GM18868 (cell line): ENCODE results near the gene GRIK5.
"Not testable (repeated sequence)": the region's sequence is repeated elsewhere in the genome, so short reads cannot be mapped to it uniquely, and the experiment has no call there.

ENCODE experiments used
- ATAC-seq: cut with Tn5 transposase; IDR thresholded peaks from one replicate; pipeline ENCODE4 v1.9.1; 2021; ENCODE audit warnings: mild to moderate bottlenecking, moderate library complexity; ENCODE audit not compliant: unreplicated experiment

GRIK5 gene

DNA sequence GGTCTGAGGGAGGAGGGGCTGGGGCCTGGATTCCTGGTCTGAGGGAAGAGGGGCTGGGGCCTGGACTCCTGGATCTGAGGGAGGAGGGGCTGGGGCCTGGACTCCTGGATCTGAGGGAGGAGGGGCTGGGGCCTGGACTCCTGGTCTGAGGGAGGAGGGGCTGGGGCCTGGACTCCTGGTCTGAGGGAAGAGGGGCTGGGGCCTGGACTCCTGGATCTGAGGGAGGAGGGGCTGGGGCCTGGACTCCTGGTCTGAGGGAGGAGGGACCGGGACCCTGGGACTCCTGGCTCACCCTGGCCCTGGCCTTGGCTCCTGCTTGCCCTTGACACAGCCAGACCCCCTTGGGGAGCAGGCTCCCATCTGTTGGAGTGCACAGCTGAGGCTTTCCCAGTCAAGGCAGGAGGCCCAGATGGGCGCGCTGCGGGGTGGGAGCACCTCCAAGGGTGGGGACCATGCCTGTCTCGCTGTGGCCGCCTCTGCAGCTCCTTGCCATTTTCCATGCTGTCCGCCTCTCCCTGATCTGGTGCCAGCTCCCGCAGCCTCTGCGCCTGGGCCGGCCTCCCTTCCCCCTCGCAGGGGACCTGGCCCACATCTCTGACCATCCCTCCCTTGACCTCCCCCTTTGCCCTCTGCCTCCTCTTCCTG, 78.0 kb downstream of the GRIK5 start:
- ATAC-seq, result not testable (repeated sequence)

DNA sequence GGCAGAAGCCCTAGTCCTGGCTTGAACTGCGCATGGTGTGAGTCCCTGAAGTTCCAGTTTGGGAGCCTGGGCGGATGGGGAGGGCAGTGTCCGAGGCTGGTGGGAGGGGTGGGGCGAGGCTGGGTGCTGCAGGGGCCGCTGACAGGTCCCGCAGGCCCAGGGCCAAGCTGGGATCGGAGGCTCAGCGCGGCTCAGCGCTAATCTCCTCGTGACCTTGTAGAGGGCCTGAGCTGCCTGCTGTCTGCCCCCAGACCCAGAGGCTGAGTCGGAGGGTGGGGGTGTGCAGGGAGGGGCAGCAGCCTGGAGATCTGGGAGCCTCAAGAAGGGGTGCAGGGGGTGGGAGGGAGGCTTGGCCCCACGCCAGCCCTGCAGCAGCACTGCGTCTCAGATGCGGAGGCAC, 79.0 kb downstream of the GRIK5 start:
- ATAC-seq, result no peak

DNA sequence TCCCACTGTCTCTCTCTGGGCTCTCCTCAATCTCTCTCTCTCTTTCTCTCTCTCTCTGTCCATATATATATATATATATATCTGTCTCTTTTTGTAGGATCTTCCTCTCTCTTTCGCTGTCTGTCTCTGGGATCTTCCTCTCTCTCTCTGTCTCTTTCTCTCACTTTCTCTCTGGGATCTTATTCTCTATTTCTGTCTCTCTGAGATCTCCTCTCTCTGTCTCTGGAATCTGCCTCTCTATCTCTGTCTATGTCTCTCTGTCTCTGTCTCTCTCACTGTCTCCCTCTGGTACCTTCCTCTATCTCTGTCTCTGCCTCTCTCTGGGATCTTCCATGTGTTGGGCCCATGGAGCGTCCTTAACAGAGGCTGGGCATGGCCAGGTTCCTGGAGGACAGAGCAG, 79.4 kb downstream of the GRIK5 start:
- ATAC-seq, result no peak

DNA sequence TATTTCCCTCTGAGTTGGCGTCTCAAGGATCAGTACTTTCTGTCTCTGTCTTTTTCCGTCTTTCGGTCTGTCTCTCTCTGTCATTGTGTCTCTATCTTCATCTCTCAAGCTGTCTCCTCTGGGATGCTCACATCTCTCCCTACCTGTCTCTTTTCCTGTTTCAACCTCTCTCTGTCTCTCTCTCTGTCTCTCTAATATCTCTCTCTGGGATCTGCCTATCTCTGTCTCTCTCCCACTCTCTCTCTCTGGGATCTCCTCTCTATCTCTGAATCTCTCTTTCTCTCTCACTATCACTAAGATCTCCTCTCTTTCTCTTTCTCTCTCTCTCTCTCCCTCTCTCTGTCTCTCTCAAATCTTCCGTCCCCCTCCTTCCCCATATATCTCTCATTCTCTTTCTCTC, 80.0 kb downstream of the GRIK5 start:
- ATAC-seq, result no peak

DNA sequence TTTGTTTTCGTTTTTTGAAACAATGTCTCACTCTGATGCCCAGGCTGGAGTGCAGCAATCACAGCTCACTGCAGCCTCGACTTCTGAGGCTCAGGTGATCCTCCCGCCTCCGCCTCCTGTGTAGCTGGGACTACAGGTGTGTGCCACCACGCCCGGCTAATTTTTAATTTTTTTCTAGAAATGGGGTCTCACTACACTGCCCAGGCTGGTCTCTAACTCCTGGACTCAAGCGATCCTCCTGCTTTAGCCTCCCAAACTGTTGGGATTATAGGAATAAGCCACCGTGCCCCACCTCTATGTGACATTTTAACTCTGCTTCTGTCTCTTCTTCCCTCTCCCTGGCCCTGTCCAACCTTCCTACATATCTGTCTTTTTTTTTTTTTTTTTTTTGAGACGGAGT, 81.1 kb downstream of the GRIK5 start:
- ATAC-seq, result no peak

DNA sequence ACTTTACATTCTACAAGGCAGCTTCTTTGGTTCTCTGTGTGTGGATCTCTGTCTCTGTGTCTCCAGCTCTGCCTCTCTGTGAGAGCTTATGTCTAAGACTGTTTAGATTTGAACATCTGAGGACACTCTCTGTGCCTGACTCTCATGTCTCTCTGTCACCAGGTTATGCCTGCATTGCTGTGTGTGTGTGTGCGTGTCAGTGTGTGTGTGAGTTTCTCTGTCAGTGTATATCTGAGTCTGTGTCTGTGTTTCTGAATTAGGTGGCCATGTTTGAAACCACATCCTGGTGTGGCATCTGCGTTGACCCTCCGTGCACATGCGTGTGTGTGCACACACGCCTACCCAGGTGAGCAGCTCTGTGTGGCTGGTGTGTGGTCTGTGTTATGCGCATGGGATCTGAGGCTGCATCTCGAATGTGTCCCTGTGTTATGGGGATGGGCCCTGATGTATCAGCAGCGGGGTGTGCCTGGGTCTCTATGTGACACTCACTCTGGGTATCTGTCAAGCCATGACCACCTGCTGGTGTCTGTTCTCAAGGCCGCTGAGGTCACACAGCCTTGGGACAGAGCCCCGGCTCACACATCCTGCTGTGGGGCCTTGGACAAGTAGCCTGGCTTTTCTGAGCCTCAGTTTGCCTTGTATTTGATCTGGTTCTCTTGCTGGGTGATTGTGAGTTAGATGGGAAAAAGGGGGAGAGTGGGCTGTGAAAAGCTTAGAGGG, 82.7 kb downstream of the GRIK5 start:
- ATAC-seq, result no peak

DNA sequence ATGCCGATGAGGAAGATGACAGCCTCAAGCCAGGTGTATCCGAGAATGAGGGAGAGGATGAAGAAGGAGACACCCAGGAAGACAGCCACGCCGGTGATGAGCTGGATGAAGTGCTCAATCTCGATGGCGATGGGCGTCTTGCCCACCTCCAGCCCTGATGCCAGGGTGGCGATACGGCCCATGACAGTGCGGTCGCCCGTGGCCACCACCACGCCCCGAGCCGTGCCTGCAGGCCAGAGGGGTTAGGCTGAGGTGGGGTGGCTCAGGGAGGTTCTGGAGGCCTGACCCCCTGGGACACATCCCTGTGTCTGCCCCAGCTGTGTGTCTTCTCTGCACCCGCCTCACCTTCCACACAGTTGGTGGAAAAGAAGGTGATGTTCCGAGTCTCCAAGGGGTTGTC, 85.0 kb downstream of the GRIK5 start:
- no peak for ATAC-seq

DNA sequence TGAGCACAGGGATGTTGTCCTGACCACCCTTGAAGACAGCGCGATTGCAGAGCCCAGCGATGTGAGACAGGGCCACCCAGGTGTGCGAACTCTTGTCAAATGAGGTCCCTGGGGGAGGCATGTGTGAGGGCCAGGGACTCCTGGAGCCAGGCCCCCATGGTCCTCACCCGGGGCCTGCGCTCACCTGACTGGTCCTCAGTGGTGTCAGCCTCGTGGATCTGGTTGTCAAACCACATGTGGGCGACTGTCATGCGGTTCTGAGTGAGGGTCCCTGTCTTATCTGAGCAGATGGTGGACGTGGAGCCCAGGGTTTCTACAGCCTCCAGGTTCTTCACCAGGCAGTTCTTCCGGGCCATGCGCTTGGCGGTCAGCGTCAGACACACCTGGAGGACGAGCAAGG, 88.3 kb downstream of the GRIK5 start:
- no peak for ATAC-seq

DNA sequence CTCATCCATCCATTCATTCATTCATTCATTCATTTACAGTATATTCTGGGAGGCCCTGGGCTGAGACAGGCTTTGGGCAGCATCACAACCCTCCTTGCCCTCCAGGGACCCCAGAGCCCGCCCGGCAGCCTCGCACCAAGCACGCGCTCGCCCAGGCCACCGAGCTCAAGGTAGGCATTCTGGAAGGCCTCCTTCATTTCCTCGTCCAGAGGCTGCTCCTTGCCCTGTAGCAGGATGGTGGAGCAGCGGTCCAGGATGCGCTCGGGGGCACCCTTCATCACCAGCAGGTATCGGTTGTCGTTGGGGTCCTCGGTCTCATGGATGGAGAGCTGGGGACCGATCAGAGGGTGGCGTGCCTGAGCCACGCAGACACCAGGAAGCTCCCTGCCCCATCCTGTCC, 91.5 kb downstream of the GRIK5 start:
- no peak for ATAC-seq

DNA sequence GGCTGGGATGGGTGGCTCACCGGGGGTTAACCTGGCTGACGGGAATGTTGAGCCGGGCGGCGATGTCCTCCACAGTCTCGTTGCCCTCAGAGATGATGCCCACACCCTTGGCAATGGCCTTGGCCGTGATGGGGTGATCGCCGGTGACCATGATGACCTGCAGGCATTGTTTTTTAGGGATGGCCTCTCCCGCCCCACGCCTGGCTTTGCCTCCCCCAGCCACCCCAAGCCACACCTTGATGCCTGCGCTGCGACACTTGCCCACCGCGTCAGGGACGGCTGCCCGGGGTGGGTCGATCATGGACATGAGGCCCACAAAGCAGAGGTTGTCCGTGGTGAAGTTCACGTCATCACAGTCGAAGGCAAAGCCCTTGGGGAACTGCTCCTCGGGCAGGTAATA, 92.1 kb downstream of the GRIK5 start:
- no peak for ATAC-seq

DNA sequence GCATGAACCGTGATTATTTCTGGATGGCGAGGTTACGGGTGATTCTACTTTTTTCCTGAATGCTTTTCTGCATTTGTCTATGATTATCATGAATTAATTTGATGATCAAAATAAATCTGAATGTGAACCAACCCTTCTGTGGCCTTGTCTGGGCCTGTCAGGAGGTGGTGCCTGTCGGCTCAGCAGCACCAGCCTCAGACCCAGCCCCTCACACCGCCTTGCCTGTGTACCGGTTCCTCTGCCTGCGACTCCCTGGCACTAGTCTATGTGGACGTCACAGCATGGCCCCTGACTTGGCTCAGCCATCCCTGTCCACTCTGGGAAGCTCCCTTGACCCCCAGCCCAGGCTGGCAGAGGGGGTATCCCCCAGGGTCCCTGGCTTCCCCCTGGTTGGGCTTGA, 95.4 kb downstream of the GRIK5 start:
- no peak for ATAC-seq

DNA sequence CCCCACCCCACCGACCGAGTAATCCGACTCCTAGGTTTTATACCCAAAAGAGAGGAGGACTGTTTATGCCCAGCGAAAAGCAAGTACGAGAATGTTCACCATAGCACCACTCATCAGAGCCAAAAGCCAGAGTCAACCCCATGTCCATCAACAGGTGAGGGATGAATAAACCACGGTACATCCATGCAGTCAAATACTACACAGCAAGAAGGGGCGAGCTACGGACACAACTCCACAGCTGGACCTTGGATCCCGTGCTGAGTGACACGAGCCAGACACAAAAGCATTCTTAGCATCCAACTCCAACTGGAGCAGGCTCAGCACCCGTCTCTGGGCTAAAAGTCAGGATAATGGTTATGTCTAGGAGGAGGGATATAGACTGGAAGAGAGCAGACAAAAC, 98.6 kb downstream of the GRIK5 start:
- no peak for ATAC-seq

DNA sequence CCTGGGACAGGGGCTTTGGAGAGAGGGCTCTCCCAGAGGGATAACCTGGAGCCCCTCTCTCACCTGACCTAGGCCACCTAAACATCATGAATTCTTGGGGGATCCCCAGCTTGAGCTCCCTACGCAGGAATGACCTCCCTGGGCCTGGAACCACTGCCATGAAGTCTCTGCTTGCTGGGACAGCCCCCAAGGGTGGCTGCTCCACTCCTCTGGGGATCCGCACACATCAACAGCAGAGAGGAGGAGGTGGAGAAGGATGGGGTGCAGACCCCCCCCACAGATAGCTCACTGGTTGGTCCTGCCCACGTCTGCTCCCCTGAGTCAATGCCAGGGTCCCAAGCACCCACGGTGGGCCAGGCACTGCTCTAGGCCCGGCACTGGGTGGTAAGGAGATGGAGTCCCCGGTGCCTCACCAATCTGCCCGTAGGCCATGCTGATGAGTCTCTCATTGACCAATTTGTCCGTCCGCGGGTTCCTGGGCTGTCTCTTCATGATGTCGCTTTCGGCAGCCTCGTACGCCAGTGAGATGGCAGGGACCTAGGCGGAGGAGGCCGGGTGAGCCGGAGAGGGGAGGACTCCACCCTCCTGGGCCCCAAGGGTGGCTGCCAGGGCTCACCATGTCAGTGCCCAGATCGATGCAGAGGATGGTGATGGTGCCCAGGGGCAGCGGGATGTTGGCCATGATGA, 100.1 kb downstream of the GRIK5 start:
- ATAC-seq, result no peak

DNA sequence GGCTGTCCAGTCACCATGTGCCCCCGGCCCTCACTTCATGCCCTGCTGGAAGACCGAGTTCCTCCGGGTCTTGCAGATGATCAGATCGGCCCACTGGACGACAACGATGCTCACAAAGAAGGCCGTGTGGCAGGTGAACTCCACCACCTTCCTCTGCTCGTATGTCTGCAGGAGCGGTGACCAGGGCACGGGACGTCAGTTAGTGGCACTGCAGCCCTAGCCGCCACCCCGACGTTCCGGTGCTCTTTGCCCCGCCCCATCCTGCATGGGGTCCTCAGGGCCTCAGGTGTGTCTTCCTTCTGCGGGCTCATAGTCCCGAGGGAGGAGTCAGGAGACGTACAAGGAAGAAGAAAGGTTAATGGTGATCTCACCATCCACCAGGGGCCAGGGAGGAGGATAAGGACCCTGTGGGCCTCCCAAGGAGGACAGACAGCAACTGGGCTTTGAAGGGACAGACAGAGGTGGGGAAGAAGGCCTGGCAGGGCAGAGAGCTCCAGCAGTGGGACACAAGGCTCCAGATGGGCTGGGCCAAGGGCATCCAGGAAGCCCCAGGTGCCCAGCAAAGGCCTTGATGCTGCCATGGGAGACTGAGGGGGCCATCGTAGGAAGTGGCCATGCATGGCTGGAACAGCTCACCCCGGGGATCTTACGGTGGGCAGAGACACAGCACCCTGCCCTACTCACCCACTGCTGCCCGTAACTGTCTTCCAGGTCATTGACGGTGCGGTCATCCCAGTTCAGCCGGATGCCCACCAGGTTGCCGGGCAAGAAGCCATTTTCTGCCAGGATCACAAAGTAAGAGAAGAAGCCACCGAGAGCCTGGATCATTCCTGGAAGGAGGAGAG, 101.0 kb downstream of the GRIK5 start:
- no peak for ATAC-seq

DNA sequence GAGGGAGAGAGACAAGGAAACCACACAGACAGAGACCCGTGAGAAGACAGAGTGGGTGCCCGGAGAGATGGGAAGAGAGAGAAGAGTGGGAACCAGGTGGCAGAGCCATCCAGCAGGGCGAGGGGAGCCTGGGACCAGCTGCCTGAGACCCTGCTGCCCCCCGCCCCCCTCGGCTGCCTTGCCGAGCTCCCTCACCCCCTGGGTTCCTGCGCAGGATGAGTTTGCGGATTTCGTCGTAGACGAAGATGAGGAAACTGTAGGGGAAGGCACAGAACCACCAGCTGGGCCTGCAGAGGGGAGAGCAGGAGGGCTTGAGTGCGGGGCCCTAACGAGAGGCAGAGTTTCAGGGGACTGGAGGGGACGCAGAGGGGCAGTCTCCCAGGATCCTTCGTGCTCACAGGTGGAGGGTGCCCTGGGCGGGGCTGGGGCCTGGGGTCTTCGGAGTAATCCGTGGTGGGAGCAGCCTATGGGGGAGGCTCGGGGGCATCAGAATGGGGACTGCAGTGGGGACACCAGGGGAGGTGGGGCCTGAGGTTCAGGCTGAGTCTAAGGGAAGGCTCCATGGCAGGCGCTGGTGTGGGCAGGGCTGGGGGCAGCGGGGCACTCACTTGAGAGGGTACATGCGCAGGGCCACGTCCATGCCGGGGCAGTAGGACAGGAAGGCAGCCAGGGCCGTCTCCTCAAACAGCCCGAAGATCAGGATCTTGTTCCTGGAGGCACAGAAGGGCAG, 102.8 kb downstream of the GRIK5 start:
- ATAC-seq, result no peak

DNA sequence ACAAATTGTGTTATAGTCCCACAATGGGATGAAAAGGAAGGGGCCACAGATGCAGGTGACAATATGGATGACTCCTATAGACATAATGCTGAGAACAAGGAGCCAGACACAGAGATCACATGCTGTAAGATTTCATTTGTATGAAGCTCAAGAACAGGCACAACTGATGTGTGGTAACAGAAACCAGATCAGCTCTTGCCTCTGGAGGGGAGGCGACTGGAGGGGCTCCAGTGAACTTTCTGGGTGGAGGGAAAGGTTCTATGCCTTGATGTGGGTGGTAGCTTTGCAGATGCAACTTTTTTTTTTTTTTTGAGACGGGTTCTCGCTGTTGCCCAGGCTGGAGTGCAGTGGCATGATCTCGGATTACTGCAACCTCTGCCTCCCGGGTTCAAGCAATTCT, 104.9 kb downstream of the GRIK5 start:
- no peak for ATAC-seq

DNA sequence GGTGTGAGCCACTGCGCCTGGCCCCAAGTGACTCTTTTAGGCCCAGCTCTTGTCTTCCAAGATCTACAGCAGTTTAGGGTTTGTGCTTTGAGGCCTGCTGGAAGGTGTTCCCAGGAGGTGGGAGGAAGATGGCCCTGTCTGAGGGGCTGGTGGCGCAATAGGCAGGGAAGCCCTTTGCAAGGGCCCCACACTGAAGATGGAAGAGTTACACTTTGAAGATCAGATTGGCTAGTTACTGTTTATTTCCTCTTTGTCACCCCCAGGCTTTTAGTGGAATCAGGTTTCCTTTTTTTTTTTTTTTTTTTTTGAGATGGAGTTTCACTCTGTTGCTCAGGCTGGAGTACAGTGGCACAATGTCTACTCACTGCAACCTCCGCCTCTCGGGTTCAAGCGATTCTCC, 109.0 kb downstream of the GRIK5 start:
- ATAC-seq, result no peak

DNA sequence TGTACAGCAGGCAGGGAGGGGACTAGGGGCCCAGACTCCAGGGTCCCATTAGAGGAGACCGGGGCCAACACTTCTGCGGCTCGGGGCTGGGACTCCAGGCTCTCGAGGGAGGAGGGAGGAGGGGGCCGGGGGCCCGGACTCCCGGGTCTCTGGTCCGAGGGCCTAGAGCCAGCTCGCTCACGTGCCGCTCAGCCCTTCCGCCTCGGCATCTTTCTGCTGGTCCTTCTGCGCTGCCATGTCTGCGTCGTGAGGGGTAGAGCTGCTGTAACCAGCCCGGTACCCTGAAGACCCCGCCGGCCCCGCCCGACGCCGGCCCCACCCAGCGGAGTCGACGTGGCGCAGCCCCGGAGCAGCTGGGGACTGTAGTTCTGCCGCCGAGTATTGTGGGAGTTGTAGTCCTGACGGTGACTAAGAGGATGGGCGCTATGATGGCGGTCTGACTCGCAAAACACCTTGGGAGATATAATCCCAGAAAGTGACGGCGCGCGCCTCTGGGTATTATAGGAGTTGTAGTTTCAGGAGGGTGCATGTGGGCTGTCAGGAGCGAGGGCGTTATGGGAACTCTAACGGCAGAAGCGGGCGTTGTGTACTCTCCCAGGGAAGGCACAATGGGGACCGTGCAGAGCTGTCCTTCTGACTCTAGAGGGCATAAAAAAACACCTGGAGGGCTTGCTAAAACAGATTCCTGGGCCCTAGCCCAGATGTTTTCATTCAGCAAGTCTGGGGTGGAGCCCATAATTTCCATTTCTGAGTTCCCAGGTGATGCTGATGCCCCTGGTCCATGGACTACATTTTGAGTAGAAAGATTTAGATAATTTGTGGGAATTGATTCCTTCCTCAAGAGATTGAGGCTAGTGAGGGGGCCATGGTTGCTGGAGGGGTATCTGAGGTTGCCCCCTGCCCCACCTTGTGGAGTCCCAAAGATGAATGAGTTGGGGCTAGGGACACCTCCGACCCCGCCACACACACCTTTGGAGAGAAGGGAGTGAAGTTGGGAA, 110.7 kb downstream of the GRIK5 start, which contains the start of gene RABAC1:
Gene RABAC1 (minus strand): TSS at position 266 of the 998 bp plus-strand sequence. CDS start 29 bp downstream, at position 237.
- peak; percentile 87 for ATAC-seq

DNA sequence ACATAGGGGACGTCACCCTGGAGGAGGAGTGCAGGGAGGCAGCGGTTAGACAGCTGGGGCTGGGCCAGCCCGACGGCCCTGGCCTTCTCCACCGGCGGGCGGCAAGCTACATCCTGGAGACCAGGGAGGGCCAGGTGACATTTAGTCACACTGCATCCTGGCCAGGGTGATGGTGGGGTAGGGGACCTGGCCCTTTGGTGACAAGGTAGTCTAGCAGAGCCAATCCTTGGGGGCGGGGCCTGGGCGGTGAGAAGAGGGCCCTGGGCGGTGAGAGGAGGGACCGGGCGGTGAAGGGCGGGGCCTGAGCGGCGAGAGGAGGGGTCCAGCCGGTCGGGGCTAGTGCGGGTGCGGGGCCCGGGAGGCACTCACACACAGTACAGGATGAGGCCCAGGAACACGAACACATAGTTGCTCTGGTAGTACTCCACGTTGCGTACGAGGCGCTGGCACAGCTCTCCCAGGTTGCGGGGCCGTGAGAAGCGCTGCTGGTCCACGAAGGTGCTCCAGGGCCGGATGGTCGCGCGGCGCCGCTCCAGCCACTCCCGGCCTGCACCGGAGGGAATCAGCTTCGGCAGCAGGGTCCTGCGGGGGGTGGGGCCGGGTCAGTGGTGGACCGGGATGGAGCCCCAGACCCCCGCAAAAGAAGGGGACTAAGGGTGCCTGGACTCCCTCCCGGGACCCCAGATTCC, 111.5 kb downstream of the GRIK5 start:
- peak; percentile 59 for ATAC-seq
